CD14-positive monocyte (primary cell): ENCODE data around the gene LRRC47. TPM values are rescaled to one million over a fixed set of nuclear protein-coding genes. Genes with fewer than 3 reads are reported as not detected.

ENCODE experiments used
- DNase-seq, 3 donors: peaks; one replicate each; pipeline ENCODE4 v3.0.0-alpha.2; 2011 to 2022
- H2AFZ ChIP-seq: 2 replicates; pipeline ENCODE4 v1.6.0; 2012; ENCODE audit warnings: mild to moderate bottlenecking, low read depth, low read length, inconsistent platforms; ENCODE audit not compliant: insufficient read depth, poor library complexity, severe bottlenecking
- H3K27ac ChIP-seq, 2 donors: 1 replicate in 1 of 2; 2 replicates in 1 of 2; pipeline ENCODE4 v1.5.1; 2012 to 2013; ENCODE audit warnings: low read length in 2 of 2, control low read depth in 1 of 2, inconsistent platforms in 1 of 2, low read depth in 1 of 2, mild to moderate bottlenecking in 1 of 2
- H3K27me3 ChIP-seq, 2 donors: one replicate each; pipeline versions ENCODE4 v1.6.0 to v1.6.1; 2011 to 2013; ENCODE audit warnings: low read length in 2 of 2; ENCODE audit not compliant: control insufficient read depth in 2 of 2, insufficient read depth in 2 of 2
- H3K36me3 ChIP-seq, 2 donors: replicated peaks in 1 of 2; 1 replicate in 1 of 2; 2 replicates in 1 of 2; pipeline versions ENCODE4 v1.5.1 to v1.6.1; 2012 to 2013; ENCODE audit warnings: low read length in 2 of 2, control low read depth in 1 of 2, inconsistent platforms in 1 of 2, mild to moderate bottlenecking in 1 of 2; ENCODE audit not compliant: insufficient read depth in 2 of 2, control insufficient read depth in 1 of 2
- H3K4me1 ChIP-seq, 2 donors: 1 replicate in 1 of 2; 2 replicates in 1 of 2; pipeline versions ENCODE4 v1.5.1 to v1.6.1; 2012 to 2013; ENCODE audit warnings: low read length in 2 of 2, control low read depth in 1 of 2, inconsistent platforms in 1 of 2, mild to moderate bottlenecking in 1 of 2, moderate library complexity in 1 of 2; ENCODE audit not compliant: insufficient read depth in 2 of 2, control insufficient read depth in 1 of 2
- H3K4me2 ChIP-seq: replicated peaks from 2 replicates; pipeline ENCODE3; 2012; ENCODE audit warnings: low read length, moderate library complexity, mild to moderate bottlenecking; ENCODE audit not compliant: poor library complexity, severe bottlenecking; ENCODE audit errors: extremely low read depth
- H3K4me3 ChIP-seq, 3 experiments: fragments of 200-600 bp in 1 of 3; sonication (generic) in 1 of 3; replicated peaks in 1 of 3; 1 replicate in 2 of 3; 2 replicates in 1 of 3; pipeline ENCODE4 v1.5.1; 2011 to 2013; ENCODE audit warnings: low read length in 3 of 3, mild to moderate bottlenecking in 3 of 3, control low read depth in 2 of 3, low read depth in 2 of 3, inconsistent platforms in 1 of 3, moderate library complexity in 1 of 3
- H3K79me2 ChIP-seq: 2 replicates; pipeline ENCODE4 v1.6.0; 2012; ENCODE audit warnings: mild to moderate bottlenecking, control low read depth, inconsistent platforms, low read length, moderate library complexity; ENCODE audit not compliant: insufficient read depth
- H3K9ac ChIP-seq: 2 replicates; pipeline ENCODE4 v1.6.0; 2017; ENCODE audit warnings: low read length, mild to moderate bottlenecking; ENCODE audit not compliant: insufficient read depth, poor library complexity, severe bottlenecking
- H3K9me3 ChIP-seq, 2 donors: replicated peaks in 1 of 2; 1 replicate in 1 of 2; 2 replicates in 1 of 2; pipeline versions ENCODE4 v1.5.1 to v1.6.1; 2012 to 2013; ENCODE audit warnings: low read length in 2 of 2, control low read depth in 1 of 2; ENCODE audit not compliant: control insufficient read depth in 1 of 2, insufficient read depth in 1 of 2
- H4K20me1 ChIP-seq: 2 replicates; pipeline ENCODE4 v1.6.0; 2012; ENCODE audit warnings: mild to moderate bottlenecking, low read length, control low read depth, moderate library complexity; ENCODE audit not compliant: insufficient read depth
- H3K27ac Mint-ChIP-seq, 7 donors: one replicate each; pipeline ENCODE4 v1.8.0; 2020; ENCODE audit warnings: mild to moderate bottlenecking in 7 of 7, mixed read lengths in 7 of 7, moderate library complexity in 6 of 7, inconsistent platforms in 2 of 7
- H3K27me3 Mint-ChIP-seq, 3 donors: one replicate each; pipeline ENCODE4 v1.8.0; 2021 to 2022; ENCODE audit warnings: low read depth in 3 of 3, mild to moderate bottlenecking in 3 of 3, mixed read lengths in 3 of 3, moderate library complexity in 3 of 3, inconsistent platforms in 1 of 3
- H3K36me3 Mint-ChIP-seq, 2 donors: one replicate each; pipeline ENCODE4 v1.8.0; 2020; ENCODE audit warnings: mixed read lengths in 2 of 2, inconsistent platforms in 1 of 2, mild to moderate bottlenecking in 1 of 2
- H3K4me1 Mint-ChIP-seq: one replicate; pipeline ENCODE4 v1.8.0; 2020; ENCODE audit warnings: mild to moderate bottlenecking, mixed read lengths
- H3K4me3 Mint-ChIP-seq, 2 donors: one replicate each; pipeline ENCODE4 v1.8.0; 2020; ENCODE audit warnings: mild to moderate bottlenecking in 2 of 2, mixed read lengths in 2 of 2, moderate library complexity in 1 of 2
- H3K9me3 Mint-ChIP-seq, 7 donors: one replicate each; pipeline ENCODE4 v1.8.0; 2020 to 2022; ENCODE audit warnings: mixed read lengths in 7 of 7, mild to moderate bottlenecking in 6 of 7, moderate library complexity in 6 of 7, inconsistent platforms in 2 of 7
- CTCF ChIP-seq: fragments of 200-600 bp; IDR thresholded peaks from one replicate; pipeline ENCODE4 v1.8.0; 2022; ENCODE audit warnings: antibody characterized with exemption, mild to moderate bottlenecking
- WGBS: methylation state at CpG from one replicate; pipeline ENCODE4 v1.1.5; 2013; ENCODE audit warnings: missing lambda C conversion rate; ENCODE audit not compliant: insufficient coverage; 5-methylcytosine and 5-hydroxymethylcytosine counted together
- intact Hi-C, 2 donors: fragments of 100-400 bp; cut with micrococcal nuclease; formaldehyde crosslinking; loops; one replicate each; pipeline versions ENCODE4 v1.15.0 to v1.15.1; 2023
- polyA plus RNA-seq, 3 donors: library from polyadenylated mRNA; depleted of rRNA in 1 of 3; unstranded in 2 of 3; stranded (reverse) in 1 of 3; fragments of 300-500 nt in 2 of 3; fragments of >200 nt in 1 of 3; fragmentation: Illumina TruSeq in 2 of 3; gene quantifications; 1 replicate in 2 of 3; 2 replicates in 1 of 3; pipeline ENCODE4 v1.2.3, GENCODE V29; 2012 to 2021

LRRC47 gene
- polyA plus RNA-seq, 3 donors: 17.8 to 24.8 (median 18.0) TPM

GRCh38 chr1:3821908-3822307 is 25.6 kb upstream of the LRRC47 start:
- WGBS: 90% methylated on average over 15 of the region's 15 CpGs
- no peak overlapping the region for H3K27ac ChIP-seq
- no peak overlapping the region for H3K9ac ChIP-seq
- H4K20me1 ChIP-seq: no peaks in the 10 kb centered on the region
- H2AFZ ChIP-seq: no peak overlapping the region
- no peaks in the 10 kb centered on the region for H3K27me3 ChIP-seq
- H3K79me2 ChIP-seq: no peaks in the 10 kb centered on the region
- H3K9me3 Mint-ChIP-seq: no peaks in the 10 kb centered on the region
- no peak for DNase-seq
- peak overlapping the region in 1 of 7 donors; percentile 27 for H3K27ac Mint-ChIP-seq
- no peak for TF ChIP-seq CTCF
- peaks cover 31 to 85% of the 10 kb centered on the region in 2 donors for H3K36me3 ChIP-seq
- H3K9me3 ChIP-seq: no peaks in the 10 kb centered on the region
- peaks cover 71% of the 10 kb centered on the region in 2 donors for H3K36me3 Mint-ChIP-seq
- no peak overlapping the region for H3K4me2 ChIP-seq
- H3K27me3 Mint-ChIP-seq: peaks cover 0 to 3% (median 0%) of the 10 kb centered on the region in 3 donors
- intact Hi-C loops: no loop called here
- no peaks in the 10 kb centered on the region for H3K4me1 ChIP-seq
- H3K4me3 ChIP-seq: no peak overlapping the region
- no peak overlapping the region for H3K4me3 Mint-ChIP-seq
- no peaks in the 10 kb centered on the region for H3K4me1 Mint-ChIP-seq

DNA sequence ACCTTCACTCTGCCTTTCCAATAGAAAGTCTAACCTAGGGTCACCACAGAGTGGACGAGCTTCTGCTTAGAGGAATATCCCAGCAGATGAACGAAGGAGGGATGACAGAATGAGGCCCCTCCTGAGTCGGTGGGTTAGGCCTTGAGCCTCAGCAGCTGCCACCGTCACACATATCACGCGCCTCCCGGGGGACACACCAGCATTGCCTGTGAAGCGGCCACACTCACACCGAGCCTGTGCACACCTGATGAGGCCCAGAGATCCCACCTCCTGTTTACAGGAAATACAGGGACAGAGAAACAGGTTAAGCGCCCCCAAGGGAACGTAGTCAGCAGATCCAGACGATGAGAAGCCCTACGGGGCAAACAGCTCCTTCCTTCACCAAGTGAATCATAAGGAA is 25.1 kb upstream of the LRRC47 start:
- H3K27ac Mint-ChIP-seq: no peak overlapping the region
- no peaks in the 10 kb centered on the region for H3K27me3 ChIP-seq
- no peaks in the 10 kb centered on the region for H3K4me1 Mint-ChIP-seq
- H3K4me2 ChIP-seq: no peak overlapping the region
- no peak for DNase-seq
- no peak for TF ChIP-seq CTCF
- intact Hi-C loops: no loop called here
- no peak overlapping the region for H3K9ac ChIP-seq
- H3K9me3 Mint-ChIP-seq: no peaks in the 10 kb centered on the region
- no peak overlapping the region for H3K4me3 ChIP-seq
- H3K4me1 ChIP-seq: no peaks in the 10 kb centered on the region
- WGBS: 96% methylated on average over 11 of the region's 13 CpGs
- peaks cover 0 to 5% (median 0%) of the 10 kb centered on the region in 3 donors for H3K27me3 Mint-ChIP-seq
- no peaks in the 10 kb centered on the region for H3K9me3 ChIP-seq
- no peaks in the 10 kb centered on the region for H3K79me2 ChIP-seq
- peaks cover 28 to 81% of the 10 kb centered on the region in 2 donors for H3K36me3 ChIP-seq
- H4K20me1 ChIP-seq: no peaks in the 10 kb centered on the region
- peaks cover 66 to 68% of the 10 kb centered on the region in 2 donors for H3K36me3 Mint-ChIP-seq
- H2AFZ ChIP-seq: no peak overlapping the region
- no peak overlapping the region for H3K4me3 Mint-ChIP-seq
- no peak overlapping the region for H3K27ac ChIP-seq
